Adrenal gland (tissue), 5 donors: ENCODE measurements around the gene PCDH17.

Experiments used
- POLR2A ChIP-seq, 2 donors: fragments of 450-650 bp; IDR thresholded peaks; one replicate each; pipeline ENCODE4 v1.6.1; 2017; ENCODE audit warnings: antibody characterized with exemption in 2 of 2, mild to moderate bottlenecking in 2 of 2, moderate library complexity in 1 of 2
- TF ChIP-seq, protein P1 (sequence below), 6 experiments: fragments of 450-650 bp in 4 of 6; fragments of 200-600 bp in 2 of 6; sonication (generic) in 1 of 6; IDR thresholded peaks; 1 replicate in 5 of 6; 2 replicates in 1 of 6; pipeline versions ENCODE4 v1.5.1 to v1.8.0; 2016 to 2021; ENCODE audit warnings: antibody characterized with exemption in 6 of 6, mild to moderate bottlenecking in 2 of 6, moderate library complexity in 1 of 6
- donor health status: DM: no; HTN: no; CAD: no.

DNA sequence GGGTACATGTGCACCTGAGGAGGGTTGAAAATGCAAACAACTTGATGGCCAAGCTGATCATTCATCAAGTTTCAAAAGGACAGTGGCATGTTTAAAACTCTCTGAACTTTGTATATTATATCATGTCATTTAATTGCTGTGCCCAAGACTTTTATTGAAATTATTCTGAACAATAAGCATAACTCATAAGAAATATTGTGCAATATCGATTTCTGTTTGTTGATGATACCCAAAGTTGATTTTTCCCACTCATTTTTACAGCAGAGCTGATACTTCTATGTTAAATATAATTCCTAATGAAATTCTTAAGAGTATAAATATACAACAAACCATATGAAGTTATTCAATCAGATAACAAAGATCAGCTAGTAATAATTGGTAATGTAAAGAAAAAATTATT lies 49.1 kb downstream of the PCDH17 start:
- no peak for TF ChIP-seq POLR2A (IDR thresholded peaks at IDR 0.05)
- TF ChIP-seq, protein P1, sequence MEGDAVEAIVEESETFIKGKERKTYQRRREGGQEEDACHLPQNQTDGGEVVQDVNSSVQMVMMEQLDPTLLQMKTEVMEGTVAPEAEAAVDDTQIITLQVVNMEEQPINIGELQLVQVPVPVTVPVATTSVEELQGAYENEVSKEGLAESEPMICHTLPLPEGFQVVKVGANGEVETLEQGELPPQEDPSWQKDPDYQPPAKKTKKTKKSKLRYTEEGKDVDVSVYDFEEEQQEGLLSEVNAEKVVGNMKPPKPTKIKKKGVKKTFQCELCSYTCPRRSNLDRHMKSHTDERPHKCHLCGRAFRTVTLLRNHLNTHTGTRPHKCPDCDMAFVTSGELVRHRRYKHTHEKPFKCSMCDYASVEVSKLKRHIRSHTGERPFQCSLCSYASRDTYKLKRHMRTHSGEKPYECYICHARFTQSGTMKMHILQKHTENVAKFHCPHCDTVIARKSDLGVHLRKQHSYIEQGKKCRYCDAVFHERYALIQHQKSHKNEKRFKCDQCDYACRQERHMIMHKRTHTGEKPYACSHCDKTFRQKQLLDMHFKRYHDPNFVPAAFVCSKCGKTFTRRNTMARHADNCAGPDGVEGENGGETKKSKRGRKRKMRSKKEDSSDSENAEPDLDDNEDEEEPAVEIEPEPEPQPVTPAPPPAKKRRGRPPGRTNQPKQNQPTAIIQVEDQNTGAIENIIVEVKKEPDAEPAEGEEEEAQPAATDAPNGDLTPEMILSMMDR (IDR thresholded peaks at IDR 0.05) = no peak
